HG03064 (cell line): Measurements from ENCODE around the gene KRT83.
"Not testable (repeated sequence)": the region's sequence is repeated elsewhere in the genome, so short reads cannot be mapped to it uniquely, and the experiment has no call there.

Source experiments
- ATAC-seq: cut with Tn5 transposase; IDR thresholded peaks from one replicate; pipeline ENCODE4 v1.9.1; 2021; ENCODE audit warnings: low read depth; ENCODE audit not compliant: unreplicated experiment

The KRT83 gene

DNA sequence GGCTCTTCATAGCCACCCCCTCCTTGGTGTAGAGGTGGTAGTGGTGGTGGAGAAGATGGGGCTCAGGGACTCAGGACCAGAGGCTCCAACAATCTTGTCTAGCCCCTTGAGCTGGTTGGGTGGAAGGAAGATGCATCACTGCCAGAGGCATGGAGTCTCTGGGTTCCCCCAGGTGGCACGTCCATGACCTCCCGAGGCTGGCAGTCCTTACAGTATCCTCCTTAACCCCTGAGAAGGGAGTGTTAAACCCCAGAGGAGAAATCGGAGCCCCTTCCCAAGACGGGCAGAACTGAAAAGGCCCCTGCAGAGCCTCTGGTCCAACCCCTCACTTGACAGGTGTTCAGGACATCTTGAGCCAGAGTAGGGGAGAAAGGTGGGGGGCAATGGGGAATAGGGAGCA is 9.1 kb downstream of the KRT83 start:
- no peak for ATAC-seq

DNA sequence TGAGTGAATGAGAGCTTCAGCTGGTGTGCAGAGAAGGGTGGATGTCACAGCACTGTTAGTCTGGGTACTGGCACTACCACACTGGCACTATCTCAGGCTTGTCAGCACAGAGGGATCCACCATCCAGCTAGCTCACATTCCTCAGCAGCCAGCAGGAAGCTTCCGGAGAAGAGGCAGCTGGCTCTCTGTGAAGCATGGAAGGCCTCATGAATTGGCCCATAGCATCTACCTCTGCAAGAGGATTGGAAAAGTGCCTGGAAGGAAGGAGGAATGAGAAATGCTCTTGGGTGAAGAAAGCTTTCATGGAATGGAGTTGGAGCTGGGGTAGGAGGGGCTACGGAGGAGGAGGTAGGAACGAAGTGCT is 9.9 kb downstream of the KRT83 start:
- no peak for ATAC-seq

DNA sequence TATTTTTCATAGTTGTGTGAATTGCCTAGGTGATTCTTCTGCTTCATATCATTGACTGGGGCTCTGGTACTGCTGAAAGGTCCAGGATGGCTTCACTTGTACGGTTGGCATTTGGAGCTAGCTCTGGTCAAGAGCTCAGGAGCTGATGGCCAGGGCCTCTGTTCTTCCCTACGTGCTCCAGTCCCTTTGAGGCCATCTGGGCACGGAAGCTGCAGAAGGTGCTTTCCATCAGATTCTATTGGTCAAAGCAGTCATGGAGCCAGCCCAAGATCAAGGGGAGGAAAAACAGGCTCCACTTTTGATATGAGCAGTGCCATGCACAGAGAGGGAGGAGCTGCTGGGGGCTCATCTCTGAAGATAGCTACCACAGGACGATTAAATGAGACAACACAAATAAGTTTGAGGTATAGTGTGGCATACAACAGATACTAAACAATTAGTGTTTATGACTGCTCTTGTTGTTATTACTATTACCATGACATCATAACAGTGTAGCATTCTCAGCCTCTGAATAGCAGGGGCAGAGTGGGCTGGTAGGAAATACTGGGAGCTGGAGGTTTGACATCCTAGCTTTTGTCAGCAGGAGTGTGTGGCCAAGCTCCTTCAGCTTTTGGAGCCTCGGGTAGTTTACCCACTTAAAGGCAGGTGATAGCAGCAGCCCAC is 10.4 kb downstream of the KRT83 start:
- ATAC-seq = no peak

DNA sequence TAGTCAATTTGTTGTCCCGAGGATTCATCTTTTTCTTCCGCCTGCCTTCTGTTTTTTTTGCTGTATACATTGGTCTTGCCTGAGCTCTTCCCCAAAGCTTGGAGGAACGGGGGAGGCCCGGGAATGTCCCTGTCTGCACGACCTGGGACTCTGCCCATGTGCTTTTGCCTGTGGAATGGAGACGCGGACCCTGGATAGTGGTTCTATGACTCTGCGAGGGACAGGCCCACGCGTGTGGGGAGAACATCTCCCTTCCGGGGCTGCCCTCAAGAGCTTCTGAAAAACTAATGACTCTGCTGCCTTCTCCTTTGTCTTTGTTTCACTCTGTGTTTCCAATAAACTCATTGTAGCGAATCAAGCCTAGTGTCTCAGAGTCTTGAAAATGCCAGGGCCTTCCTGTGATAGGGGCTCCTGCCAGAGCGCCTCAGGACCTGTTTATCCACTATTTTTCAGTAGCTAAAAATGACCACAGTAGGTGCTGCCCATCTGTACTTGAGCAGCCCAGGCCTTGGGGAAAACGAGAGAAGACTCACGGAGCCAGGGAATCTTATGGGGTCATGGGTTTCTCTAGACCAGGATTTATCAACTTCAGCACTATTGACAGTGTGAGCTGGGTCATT is 12.3 kb downstream of the KRT83 start:
- no peak for ATAC-seq

DNA sequence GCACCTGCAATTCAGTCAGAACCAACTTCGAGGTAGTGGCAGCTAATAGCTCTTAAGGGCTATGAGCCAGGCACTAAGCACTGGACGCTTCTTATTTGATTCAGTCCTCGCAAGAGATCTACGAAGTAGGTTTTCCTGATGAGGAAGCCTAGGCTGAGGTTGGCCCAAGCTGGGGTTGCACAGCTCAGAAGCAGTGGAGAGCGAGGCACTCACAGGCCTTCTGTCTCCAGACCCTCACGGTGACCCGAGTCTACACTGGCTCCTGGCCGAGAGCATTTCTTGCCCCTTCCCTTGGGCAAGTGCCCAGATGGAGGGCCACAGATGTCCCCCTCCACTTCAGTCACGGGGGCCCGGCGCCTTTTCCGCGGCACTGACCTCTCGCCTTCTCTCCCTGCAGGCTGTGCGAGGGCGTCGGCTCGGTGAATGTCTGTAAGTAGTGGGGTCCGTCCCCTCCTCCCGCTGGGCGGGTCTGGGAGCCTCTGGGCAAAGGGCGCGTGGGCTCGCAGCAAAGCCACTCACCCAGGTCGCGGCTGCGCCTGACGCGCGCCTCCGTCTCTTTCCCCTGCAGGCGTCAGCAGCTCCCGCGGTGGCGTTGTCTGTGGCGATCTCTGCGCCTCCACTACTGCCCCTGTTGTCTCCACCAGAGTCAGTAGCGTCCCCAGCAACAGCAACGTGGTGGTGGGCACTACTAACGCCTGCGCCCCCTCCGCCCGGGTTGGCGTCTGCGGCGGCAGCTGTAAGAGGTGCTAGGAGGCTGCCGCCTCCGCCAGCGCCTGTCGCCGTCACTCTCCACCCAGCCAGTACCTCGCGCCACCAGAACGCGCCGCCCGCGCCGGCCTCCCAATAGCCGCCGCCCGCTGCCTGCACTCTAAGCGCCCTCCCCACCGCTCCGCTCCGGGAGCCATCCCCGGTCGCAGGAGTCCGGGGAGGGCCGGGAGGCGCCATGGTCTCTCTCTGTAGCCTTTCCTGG is 13.1 kb downstream of the KRT83 start:
- no peak for ATAC-seq

DNA sequence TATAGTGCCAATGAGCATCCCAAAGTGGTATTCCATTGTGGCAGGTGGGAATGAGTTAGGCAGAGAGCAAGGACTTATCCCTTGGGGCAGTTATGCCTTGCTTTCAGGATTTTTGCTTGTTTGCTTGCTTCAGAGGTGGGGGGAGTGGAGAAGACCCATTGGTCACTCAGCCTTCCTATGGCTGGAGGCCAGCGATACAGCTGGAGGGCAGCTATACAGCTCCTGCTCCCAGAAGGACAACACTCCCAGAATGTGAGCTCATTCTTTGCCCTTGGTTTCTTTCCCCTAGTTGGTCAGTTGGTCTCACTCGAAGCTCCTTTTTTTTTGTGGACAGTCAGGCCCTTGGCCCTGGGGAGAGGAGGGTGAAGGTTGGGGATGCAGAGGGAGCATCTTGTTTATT is 14.5 kb downstream of the KRT83 start:
- ATAC-seq = no peak

DNA sequence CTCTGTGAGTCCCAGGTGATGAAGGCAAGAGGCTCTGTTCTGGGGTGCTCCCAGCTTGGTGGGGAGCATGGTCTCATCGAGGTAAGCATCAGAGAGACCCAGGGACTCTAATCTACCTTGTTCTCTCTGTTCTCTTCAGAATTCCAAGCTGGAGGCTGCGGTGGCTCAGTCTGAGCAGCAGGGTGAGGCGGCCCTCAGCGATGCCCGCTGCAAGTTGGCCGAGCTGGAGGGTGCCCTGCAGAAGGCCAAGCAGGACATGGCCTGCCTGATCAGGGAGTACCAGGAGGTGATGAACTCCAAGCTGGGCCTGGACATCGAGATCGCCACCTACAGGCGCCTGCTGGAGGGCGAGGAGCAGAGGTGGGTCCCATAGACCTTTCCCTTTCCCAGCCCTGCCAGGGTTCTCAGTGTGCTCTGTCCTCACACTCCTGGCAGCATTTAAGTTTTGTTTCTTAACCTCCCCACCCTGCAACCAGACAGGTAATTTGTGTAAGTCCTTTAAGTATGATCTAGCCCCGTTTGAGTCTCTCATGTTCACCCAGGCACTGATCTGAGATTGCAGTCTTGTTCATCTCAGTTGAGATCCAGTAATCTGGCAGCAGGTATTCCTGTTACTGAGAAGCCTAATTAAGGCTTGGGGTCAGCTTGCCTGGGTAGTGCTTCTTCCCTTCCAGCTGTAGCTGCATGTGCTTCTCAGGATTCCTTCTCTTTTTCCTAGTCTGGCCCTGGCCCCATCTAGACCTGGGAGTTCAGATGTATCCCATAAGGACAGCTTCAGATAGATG is 15.1 kb downstream of the KRT83 start:
- ATAC-seq = no peak

DNA sequence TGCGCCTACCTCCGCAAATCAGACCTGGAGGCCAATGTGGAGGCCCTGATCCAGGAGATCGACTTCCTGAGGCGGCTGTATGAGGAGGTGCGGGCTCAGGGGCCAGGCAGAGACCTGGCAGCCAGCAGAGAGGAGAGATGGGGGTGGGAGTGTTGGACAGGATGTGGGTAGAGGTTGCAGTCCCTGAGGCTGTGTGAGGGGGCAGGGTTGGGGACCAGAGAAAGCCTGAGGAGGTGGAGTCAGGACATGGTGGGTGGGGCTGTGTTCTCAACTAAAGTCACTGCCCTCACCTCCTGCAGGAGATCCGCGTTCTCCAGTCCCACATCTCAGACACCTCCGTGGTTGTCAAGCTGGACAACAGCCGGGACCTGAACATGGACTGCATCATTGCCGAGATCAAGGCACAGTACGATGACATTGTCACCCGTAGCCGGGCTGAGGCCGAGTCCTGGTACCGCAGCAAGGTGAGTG is 16.2 kb downstream of the KRT83 start:
- peak; percentile 78 for ATAC-seq

DNA sequence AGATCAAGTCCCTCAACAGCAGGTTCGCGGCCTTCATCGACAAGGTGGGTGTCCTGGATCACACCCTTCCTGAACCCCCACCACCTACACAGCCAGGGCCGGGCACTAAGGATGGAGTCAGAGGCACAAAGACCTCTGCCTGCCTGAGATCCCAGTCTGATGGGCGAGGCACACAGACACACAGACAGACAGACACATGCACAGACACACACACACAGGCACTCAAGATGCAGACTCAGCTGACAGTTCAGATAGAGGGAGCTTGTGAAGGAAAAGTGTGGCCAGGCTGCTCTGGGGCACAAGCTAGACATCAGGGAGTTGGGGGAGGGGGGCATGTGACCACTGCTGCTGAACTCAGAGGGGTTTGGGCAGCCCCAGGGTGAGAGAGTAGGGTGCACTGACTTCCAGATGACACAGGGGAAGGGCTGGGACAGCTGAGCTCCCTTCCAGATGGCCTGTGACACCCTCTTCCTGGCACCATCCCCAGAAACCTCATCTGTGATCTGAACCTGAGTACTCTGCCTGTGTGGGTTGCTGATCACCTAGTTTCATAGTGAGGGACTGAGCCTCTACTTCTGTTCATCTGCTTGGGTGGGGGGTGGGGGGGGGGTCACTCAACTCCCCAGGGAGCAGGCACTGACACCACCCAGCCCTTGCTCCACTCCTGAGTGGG is 18.8 kb downstream of the KRT83 start:
- not testable (repeated sequence) for ATAC-seq

DNA sequence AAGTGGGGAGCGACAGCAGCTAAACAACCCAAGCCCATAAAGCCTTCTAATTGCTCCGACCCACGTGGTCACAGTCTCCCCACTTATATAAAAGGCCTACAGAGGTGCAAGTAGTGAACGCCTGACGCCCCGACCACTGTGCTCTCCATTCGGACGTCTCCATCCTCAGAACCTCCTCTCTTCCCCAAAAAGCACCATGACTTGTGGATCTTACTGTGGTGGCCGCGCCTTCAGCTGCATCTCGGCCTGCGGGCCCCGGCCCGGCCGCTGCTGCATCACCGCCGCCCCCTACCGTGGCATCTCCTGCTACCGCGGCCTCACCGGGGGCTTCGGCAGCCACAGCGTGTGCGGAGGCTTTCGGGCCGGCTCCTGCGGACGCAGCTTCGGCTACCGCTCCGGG is 19.5 kb downstream of the KRT83 start:
- ATAC-seq = not testable (repeated sequence)

DNA sequence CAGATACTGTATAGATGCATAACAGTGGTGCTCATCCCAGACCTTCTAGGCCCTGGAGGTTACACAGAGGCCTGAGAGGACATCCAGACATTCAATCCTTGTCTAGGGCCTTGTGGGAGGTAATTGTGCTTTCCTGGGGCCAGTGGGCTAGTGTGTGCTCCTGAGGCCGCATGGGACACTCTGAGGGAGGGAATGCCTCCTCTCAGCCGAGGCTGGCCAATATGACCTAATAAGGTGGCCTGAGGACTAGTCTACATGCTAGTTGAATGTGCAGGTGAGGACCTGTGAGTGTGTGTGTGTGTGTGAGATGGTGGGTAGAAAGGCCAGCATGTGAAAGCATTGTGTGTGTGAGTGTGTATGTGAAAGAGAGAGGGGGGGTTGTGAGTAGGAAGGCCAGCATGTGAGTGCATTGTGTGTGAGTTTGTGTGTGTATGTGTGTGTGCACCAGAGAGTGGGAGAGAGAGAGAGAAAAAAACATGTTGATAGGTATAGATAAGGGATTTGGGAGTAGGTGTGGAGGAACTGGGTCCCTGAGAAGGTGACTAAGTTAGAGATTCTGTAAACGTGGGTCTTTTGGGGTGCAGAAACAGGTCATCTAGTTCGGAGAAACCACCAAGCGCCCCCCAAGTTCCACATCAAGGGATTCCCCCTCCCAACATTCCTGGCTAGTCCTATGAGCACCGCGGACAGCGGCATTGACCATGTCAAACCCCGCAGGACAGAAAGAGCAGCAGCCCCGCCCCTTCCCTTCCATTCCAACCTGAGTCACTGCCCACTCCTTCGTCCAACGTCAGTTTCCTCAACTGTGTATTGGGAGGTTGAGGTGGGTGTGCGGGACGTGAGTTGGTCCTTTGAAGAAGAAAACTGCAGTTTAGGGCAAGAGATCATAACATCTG is 20.2 kb downstream of the KRT83 start:
- ATAC-seq = no peak

DNA sequence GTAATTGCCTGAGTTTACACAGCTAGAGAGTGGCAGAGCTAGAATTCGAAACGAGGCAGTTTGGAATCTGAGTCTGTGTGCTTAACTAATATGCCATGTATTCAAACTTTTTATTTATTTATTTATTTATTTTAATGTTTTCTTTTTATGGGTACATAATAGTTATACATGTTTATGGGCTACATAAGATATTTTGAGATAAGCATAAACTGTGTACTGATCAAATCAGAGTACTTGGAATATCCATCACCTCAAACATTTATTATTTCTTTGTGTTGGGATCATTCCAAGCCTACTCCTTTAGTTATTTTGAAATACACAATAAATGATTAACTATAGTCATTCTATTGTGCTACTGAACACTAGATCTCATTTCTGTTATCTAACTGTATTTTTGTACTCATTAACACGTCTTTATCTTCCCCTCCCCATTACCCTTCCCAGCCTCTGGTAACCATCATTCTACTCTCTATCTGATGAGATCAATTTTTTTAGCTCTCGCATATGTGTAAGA is 22.5 kb downstream of the KRT83 start:
- ATAC-seq = no peak

DNA sequence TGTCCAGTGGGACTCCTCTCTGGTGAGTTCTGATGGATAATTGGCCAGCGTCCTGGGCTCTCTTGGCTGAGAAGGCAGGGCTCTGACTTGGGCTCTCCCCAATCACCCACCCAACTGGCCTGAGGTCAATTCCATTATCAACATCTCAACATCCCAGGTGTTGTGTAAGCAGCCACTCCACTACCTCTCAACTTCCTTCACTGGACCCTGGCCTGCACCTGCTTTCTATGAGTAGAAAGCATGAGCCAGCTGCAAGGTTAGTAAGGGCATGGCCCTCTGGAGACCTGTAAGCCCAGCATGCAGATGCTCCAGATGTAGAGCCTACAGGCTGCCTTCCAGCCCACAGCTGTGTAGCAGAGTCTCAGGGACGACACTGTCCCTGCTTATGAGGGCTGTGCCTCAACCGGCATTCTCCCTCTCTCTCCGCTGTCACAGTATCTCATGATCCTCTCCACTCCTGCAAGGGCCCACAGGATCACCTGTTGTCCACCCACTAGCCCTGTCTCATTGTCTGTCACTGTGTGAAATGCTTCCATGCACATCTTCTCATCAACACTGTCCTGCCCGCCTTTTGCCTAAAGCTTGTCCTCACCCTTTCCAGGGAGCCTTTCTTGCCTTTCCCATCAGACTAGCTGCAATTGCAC is 24.5 kb downstream of the KRT83 start:
- no peak for ATAC-seq

DNA sequence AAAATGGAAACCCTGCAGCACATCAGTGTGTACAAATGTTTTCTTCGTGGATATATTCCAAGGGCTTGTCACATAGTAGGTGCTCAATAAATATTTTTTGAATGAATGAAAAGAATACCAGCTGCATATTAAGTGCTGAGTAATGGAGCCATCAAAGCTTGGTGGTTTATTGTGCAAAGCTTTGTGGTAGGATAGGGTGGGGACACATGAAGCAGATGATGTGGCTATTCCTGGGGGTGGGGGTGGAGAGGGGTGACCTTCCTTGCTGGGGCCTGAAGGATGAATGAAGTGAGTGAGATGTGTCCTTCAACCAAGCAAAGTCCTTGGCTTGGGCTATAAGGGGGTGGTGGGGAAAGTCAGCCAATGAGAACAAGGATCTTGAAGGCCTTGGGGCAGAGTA is 25.5 kb downstream of the KRT83 start:
- ATAC-seq = no peak

DNA sequence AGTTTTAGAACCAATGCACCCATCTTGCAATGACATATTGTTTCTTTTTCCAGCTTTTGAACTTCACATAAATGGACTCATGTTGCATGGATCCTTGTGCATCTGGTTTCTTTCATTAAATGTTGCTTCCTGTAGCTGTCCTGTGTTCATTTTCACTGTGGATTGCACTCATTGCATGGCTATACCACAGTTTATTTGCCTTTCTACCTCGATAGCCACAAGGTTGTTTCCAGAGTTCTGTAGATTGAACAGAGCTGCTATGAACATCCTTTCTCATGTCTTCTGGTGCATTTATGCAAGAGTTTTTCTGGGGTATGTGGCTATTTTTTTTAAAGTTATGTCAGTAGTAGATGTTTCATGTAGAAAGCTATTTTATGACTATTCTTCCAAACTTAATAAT is 26.4 kb downstream of the KRT83 start:
- no peak for ATAC-seq

DNA sequence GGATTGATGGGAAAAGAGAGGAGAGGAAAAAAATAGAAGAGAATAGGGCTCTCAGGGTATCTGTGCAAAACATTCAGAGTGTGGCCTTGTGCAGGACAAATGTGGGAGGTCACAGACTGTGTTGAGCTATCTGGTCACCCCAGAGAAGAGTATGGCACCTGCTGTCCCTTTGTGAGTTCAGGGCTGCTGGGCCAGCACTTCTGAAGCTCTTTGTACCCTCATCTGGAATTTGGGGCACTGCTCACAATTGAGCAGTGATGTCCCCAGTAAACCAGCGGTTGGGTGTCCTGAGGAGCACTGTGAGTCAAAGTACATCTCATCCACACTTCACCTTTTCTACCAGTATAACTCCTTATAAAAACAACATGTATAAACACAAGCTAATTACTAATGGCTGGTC is 27.3 kb downstream of the KRT83 start:
- no peak for ATAC-seq

DNA sequence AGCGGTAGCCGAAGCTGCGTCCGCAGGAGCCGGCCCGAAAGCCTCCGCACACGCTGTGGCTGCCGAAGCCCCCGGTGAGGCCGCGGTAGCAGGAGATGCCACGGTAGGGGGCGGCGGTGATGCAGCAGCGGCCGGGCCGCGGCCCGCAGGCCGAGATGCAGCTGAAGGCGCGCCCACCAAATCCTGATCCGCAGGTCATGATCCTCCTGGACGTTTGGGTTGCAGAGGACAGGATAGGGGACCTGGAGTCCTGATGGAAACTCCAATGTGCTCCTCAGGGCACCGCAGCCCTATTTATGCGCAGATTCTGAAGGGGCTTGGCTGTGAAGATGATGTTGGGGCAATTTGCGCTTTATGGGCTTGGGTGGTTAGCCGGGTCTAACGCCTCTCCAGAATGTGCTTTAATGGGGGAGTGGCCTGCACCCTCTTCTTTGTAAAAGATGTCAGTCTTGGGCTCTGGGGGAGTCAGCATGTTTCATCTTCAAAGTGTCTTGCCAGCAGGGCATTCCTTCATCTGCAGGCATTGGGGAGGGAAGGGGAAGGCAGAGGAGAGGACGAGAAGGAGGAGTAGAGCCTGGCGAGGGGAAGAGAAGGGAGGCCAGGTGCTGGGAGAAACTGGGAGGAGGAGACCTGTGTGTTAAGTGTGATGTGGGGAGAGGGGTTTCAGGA is 29.8 kb downstream of the KRT83 start, which contains the start of gene KRT81:
TSS of gene KRT81 (minus strand) at position 268 of the 669 bp plus-strand sequence. CDS start at position 199, 69 bp downstream.
- ATAC-seq = no peak
